ENCODE measurements around the gene OSBPL10. TPM values are rescaled to one million over a fixed set of nuclear protein-coding genes. Genes with fewer than 3 reads are reported as not detected.

Gene OSBPL10
- total RNA-seq, 1 experiment from 2014 or later: 2.3 TPM

DNA sequence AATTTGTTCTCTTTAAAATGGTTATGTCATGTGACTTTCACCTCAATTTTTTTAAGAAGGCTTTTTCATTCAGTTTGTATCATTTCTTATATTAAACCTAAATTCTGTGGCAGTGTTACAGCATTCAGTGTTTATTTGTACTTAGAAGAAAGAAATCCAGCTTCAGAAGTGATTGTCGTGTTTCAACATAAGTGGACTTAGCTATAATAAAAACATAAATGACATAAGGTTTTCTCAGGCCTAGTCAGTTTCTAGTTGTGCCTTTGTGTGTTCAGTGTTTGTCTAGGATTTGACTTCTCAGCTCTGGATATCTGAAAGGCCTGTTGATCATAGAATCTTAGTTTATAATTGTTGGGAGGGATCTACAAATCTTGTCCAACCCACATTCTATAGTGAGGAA, 367.9 kb downstream of the OSBPL10 start:
- no peak for DNase-seq (ENCODE audit: low spot score)
- ChIA-PET CTCF (no interaction called here), POLR2A (ENCODE audit: low non-redundant PET) (no interaction called here)
- Histone ChIP-seq H3K36me3 (ENCODE audit: insufficient read depth, low read length, poor library complexity, severe bottlenecking) (peaks cover 4% of the 10 kb centered on the region), H3K27ac (ENCODE audit: low read depth, low read length, poor library complexity, severe bottlenecking) (no peak overlapping the region), H3K27me3 (replicated peaks; ENCODE audit: insufficient read depth, low read depth, low read length, poor library complexity) (no peaks in the 10 kb centered on the region), H3K4me1 (ENCODE audit: insufficient read depth, low read length, poor library complexity, severe bottlenecking) (no peaks in the 10 kb centered on the region), H3K4me3 (ENCODE audit: low read depth, low read length, poor library complexity, severe bottlenecking) (no peak overlapping the region), H3K9me3 (ENCODE audit: low read depth, low read length, poor library complexity, severe bottlenecking) (no peaks in the 10 kb centered on the region)
- no TSS peak for BruUV-seq (replicated peaks)
- TF ChIP-seq, protein P1, sequence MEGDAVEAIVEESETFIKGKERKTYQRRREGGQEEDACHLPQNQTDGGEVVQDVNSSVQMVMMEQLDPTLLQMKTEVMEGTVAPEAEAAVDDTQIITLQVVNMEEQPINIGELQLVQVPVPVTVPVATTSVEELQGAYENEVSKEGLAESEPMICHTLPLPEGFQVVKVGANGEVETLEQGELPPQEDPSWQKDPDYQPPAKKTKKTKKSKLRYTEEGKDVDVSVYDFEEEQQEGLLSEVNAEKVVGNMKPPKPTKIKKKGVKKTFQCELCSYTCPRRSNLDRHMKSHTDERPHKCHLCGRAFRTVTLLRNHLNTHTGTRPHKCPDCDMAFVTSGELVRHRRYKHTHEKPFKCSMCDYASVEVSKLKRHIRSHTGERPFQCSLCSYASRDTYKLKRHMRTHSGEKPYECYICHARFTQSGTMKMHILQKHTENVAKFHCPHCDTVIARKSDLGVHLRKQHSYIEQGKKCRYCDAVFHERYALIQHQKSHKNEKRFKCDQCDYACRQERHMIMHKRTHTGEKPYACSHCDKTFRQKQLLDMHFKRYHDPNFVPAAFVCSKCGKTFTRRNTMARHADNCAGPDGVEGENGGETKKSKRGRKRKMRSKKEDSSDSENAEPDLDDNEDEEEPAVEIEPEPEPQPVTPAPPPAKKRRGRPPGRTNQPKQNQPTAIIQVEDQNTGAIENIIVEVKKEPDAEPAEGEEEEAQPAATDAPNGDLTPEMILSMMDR (conservative IDR thresholded peaks at IDR 0.05; ENCODE audit: low read depth, low read length): no peak
- TF ChIP-seq EZH2 (IDR thresholded peaks at IDR 0.05; ENCODE audit: borderline replicate concordance, low read depth, low read length, poor library complexity, severe bottlenecking): no peak
- intact Hi-C loops (cut with micrococcal nuclease; ENCODE audit: unreplicated experiment): no loop called here

Other genes with a start within 250 kb of the OSBPL10 start
- not detected in 2 replicates for gene ZNF860, start 488 bp upstream of the OSBPL10 start, total RNA-seq (2021)
- gene GPD1L, start 125.4 kb upstream of the OSBPL10 start, total RNA-seq (2021): 9.9 and 12.6 TPM in 2 replicates